GM21825 (cell line): ENCODE measurements around the gene NPHP4.

Experiments
- ATAC-seq: cut with Tn5 transposase; IDR thresholded peaks from one replicate; pipeline ENCODE4 v1.9.1; 2021; ENCODE audit warnings: mild to moderate bottlenecking, moderate library complexity; ENCODE audit not compliant: unreplicated experiment

The NPHP4 gene

GRCh38 chr1:5951846-5952410 is 40.3 kb downstream of the NPHP4 start:
- no peak for ATAC-seq

GRCh38 chr1:5950994-5951785 is 41.0 kb downstream of the NPHP4 start:
- ATAC-seq: no peak

DNA sequence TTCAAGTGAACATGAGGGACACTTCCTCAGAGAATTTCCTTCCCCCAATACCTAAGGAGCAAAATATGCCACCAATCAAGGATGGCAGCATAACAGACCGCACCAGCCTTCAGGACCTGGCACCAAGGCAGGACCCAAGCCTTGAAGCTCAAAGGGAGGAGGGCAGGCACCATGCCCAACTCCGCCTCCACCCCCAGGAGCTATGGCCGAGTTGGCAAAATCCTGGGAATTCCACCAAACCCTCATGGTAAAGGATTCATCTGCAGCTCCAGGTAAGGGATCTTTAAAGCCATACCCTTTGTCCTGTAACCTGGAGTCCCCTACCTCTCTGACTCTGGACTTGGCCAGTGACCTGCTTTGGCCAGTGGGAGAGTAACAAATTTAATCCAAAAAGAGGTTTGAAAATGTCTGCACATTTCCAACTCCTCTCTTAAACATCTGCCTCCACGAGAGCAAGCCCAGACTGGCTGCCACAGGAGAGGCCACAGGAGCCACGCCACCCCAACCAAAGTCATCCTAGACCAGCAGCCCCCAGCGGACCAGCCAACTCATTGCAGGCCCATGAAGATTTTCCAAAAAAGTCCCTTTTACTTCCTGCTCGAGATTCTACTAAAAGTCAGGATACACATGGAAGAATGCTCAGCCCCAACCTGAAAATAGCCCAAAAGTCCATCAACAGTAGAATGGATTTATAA is 41.9 kb downstream of the NPHP4 start:
- ATAC-seq: no peak

GRCh38 chr1:5949761-5950100 is 42.5 kb downstream of the NPHP4 start:
- no peak for ATAC-seq

GRCh38 chr1:5949085-5949760 is 43.0 kb downstream of the NPHP4 start:
- no peak for ATAC-seq

GRCh38 chr1:5948681-5949005 is 43.6 kb downstream of the NPHP4 start:
- ATAC-seq: no peak

- ATAC-seq: no peak
Observed at GRCh38 chr1:5947978-5948680, 44.1 kb downstream of the NPHP4 start.

- ATAC-seq: no peak
Observed at GRCh38 chr1:5947071-5947821, 45.0 kb downstream of the NPHP4 start.

DNA sequence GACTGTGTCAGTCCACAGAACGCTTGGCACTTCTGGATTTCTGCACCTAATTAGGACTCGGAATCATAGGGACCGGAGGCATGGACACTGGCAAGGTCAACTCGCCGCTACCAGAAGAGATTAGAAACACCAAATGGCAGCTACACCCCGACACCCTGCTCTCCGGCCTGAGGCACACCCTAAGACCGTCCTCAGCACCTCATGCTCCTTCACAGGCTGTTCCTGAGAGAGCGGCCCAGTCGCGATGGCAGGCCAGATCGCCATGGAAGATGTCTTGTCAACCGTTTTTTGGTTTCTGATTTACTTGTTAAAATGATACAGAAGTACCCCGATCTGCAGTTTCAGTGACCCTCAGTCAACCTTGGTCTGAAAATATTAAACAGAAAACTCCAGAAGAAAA is 46.8 kb downstream of the NPHP4 start:
- ATAC-seq: no peak

- no peak for ATAC-seq
Observed at GRCh38 chr1:5944843-5945167, 47.4 kb downstream of the NPHP4 start.

GRCh38 chr1:5944154-5944842 is 47.9 kb downstream of the NPHP4 start:
- no peak for ATAC-seq

DNA sequence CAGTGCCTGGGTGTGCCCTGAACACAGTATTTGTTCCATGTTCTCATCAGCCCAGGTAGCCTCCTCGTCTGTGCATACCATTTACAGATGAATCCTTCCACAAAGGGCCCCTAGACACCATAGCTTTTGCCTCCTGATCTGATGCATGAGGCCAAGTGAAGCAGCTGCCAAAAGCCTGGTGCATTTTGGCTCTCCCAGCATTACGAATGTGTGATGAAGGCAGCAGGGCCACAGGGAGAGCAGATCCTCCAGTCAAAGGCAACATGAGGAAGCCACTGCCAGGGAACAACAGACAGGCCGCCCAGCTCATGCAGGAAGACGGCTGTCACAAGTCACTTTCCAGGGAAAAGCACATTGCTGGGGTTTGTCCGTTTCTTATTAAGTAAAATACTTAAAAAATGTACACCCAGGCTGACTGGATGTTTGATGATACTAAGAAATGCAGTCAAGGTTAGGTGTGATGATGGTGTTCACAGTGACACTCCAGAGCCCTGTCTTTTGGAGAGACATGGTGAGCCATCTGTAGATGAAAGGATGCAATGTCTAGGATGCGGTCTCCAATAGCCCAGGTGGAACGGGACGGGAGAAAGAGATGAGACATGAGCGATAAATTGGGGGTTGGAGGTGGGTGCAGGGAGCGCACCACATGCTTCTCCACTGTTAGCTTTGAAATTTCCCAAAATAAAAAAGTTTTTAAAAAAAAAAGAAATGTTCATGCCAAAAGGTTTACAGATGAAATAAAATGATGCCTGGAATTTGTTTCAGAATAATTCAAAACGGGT is 48.7 kb downstream of the NPHP4 start:
- ATAC-seq: no peak

DNA sequence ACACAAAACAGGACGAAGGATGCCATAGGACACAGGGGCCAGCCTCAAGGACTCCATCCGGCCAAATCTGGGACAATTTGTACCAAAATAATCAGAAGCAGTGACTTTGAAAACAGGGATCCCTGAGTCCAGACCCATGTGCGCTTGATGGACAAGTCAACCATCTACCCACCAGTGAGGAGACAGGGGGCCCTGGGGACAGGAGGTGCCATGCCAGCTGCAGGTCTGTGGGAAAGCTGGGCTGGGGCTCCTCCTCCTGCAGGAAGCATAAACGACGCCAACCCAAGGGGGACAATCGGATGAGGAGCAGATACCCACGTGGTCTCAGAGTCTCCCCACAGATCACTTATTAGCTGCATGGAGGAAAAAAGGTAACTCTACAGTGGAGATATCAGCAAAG is 50.6 kb downstream of the NPHP4 start:
- ATAC-seq: no peak

DNA sequence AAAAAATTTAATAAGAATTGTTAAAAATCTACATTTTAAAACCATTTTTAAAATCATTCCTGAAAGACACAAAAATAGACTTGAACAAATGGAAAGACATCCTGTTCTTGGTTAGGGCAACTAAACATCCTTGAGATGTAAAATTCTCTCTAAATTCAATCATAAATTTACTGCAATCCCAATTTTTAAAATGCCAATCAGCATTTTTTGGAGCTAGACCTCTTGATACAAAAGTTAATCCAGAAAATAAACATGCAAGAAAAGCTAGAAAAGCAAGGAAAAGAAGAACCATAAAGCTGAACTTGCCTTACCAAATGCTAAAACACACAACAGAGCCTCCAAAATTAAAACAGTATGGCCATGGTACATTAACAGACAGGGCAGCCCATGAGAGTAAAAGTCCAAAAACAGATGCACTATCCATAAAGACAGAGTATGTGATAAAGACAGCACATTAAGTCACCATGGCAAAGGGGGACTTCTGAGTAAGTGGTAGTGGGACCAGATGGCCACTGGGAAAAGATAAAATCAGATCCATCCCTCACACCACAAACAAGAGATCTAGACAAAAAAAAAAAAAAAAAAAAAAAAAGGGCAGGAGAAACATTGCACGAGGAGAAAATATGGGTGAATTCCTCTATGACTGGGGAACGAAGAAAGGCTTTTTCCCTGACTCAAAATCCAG is 51.4 kb downstream of the NPHP4 start:
- ATAC-seq: no peak

DNA sequence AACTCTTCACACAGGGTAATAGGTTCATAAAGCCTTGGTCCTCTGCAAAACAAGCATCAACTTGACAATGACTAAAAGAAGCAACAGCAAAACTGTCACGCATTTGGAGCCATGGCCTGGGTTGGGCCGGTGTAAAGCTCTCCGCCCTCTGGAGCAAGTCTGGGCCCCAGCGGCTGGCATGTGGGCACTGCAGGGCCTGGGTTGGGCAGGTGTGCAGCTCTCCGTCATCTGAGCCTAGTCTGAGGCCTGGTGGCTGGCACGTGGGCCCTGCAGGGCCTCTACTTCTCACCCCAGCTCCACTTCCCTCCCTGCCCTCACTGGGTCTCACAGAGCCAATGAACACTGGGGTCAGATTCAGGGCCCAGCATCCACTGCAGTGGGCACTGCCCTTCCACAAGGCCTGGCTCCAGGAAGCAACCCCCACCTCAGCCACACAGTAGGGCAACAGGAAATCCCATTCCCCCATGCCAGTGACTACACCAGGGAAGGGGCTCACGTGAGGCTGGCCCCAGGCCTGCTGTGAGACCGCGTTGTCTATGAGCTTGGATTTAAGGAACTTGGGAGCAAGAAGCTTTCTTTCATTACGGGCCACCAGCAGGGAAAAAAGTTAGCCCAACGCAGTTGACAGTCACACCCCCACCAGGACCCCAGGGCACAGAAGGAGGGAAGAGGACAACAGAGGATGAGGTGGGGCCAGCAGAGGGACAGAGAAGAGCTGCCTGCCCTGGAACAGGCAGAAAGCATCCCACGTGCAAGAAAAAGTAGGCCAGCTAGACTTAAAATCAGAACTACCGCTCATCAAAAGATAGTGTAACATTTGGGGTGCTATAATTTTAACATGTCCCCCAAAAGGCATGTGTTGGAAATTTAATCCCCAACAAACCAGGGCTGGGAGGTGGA is 52.7 kb downstream of the NPHP4 start:
- ATAC-seq: no peak

DNA sequence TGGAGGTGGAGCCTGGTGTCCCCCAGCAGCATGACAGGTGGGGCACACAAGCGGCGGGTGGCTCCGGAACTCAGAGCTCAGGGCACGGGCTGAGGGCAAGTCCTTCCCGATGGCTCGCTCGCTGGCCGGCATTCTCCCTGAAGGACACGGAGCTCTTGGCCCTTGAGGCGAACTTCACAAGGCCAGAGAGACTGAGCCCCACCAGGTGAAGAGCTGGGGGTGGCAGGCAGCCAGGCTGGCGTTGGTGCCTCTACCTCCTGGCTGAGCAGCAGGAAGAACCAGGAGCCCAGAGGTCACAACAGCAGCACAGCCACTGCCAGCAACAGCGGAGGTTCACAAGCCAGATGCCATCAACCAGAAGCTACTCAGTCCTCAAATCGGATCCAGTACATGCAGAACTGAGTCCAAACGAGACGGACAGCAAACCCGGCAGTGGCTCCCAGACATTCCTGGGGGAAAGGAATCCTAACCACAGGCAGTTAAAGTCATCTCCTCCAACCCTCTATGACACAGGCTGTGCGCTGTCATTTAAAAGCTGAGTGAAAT is 54.1 kb downstream of the NPHP4 start:
- no peak for ATAC-seq

DNA sequence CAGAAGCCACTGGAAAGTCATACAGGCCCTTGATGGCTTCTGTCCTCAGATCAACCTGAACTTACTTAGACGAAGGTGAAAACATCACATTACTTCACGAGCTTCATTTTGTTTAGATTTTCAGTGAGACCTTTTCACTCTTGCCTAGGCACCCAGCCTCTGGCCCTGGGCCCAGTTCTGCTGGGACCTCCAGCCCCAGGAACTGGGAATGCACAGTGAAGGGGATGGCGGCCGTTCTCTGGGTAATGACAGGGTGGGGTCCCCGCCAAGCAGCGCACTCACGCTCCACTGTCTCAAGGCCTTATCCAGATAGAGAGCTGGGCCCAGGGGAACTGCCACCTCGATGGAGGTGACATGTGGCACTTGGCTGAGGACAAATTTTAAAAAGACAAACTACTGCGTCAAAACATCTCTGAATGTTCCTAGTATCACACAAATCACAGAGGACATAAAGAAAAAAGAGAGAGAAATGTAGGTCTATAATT is 54.8 kb downstream of the NPHP4 start:
- no peak for ATAC-seq
